Measurements from ENCODE around the gene LYST. TPM values are rescaled to one million over a fixed set of nuclear protein-coding genes. Genes with fewer than 3 reads are reported as not detected.

Gene LYST
- polyA plus RNA-seq, 1 donor from 2014 or later = 23.4 TPM

DNA sequence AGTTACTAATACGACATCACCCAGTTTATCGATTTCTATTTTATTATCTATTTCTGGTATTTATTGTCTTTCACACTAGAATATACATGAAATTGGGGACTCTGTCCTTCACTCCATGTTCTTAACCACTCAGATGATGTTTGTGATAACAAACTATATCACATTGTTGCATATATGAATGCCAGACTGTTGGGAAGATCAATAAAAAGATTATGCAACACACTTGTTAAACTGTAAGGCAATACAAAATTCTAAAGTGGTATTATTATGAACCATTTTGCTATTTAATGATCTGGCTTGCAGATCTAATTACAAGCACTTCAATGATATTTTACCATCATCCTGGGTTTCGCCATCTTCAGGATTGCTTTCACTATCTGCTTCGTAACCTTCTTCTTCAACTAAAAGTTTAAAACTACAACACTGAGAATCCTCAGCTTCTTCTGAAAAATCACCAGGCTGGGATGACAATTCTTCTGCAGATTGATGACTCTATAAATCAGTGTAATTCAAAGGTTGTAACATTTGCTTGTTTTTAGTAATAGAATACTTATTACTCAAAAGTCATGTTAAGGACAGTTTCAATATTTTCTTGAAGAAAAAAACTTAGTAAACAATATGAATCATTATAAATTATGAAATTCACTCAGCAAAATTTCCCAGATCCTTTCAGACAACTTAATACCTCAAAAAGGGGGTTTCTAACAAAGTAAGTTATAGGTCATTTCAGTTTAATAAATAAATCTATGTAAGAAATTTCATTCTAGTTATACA, 63.9 kb downstream of the LYST start:
- Histone ChIP-seq H3K9me3 (ENCODE audit: low read length) (no peaks in the 10 kb centered on the region), H3F3A (ENCODE audit: insufficient read depth, low read length, poor library complexity, severe bottlenecking) (no peaks in the 10 kb centered on the region), H4K20me1 (ENCODE audit: insufficient read depth) (no peaks in the 10 kb centered on the region), H3K79me2 (replicated peaks; ENCODE audit: insufficient read depth, low read length) (no peaks in the 10 kb centered on the region), H3K9me2 (ENCODE audit: insufficient read depth, low read length) (no peaks in the 10 kb centered on the region), H3K36me3 (ENCODE audit: insufficient read depth, low read length) (no peaks in the 10 kb centered on the region), H3K4me3 (ENCODE audit: low read length) (no peak overlapping the region), H3K27me3 (ENCODE audit: insufficient read depth, low read depth, low read length) (no peaks in the 10 kb centered on the region), H3K9ac (ENCODE audit: low read length) (no peak overlapping the region), H3K4me2 (ENCODE audit: low read length) (no peak overlapping the region), H2AFZ (ENCODE audit: low read depth, low read length) (no peak overlapping the region), H3K27ac (ENCODE audit: low read length) (no peak overlapping the region)
- TF ChIP-seq, protein P1, sequence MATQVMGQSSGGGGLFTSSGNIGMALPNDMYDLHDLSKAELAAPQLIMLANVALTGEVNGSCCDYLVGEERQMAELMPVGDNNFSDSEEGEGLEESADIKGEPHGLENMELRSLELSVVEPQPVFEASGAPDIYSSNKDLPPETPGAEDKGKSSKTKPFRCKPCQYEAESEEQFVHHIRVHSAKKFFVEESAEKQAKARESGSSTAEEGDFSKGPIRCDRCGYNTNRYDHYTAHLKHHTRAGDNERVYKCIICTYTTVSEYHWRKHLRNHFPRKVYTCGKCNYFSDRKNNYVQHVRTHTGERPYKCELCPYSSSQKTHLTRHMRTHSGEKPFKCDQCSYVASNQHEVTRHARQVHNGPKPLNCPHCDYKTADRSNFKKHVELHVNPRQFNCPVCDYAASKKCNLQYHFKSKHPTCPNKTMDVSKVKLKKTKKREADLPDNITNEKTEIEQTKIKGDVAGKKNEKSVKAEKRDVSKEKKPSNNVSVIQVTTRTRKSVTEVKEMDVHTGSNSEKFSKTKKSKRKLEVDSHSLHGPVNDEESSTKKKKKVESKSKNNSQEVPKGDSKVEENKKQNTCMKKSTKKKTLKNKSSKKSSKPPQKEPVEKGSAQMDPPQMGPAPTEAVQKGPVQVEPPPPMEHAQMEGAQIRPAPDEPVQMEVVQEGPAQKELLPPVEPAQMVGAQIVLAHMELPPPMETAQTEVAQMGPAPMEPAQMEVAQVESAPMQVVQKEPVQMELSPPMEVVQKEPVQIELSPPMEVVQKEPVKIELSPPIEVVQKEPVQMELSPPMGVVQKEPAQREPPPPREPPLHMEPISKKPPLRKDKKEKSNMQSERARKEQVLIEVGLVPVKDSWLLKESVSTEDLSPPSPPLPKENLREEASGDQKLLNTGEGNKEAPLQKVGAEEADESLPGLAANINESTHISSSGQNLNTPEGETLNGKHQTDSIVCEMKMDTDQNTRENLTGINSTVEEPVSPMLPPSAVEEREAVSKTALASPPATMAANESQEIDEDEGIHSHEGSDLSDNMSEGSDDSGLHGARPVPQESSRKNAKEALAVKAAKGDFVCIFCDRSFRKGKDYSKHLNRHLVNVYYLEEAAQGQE (IDR thresholded peaks at IDR 0.05; ENCODE audit: borderline replicate concordance) = no peak
- TF ChIP-seq EZH2 (IDR thresholded peaks at IDR 0.05; ENCODE audit: borderline replicate concordance, insufficient read depth, low read length, poor library complexity, severe bottlenecking) (no peak), POLR2AphosphoS5 (IDR thresholded peaks at IDR 0.05) (no peak), RAD21 (conservative IDR thresholded peaks at IDR 0.05) (no peak), MXI1 (conservative IDR thresholded peaks at IDR 0.05; ENCODE audit: poor library complexity, severe bottlenecking) (no peak), EP300 (conservative IDR thresholded peaks at IDR 0.05; ENCODE audit: poor library complexity, severe bottlenecking) (no peak)
- TF ChIP-seq, protein P2, sequence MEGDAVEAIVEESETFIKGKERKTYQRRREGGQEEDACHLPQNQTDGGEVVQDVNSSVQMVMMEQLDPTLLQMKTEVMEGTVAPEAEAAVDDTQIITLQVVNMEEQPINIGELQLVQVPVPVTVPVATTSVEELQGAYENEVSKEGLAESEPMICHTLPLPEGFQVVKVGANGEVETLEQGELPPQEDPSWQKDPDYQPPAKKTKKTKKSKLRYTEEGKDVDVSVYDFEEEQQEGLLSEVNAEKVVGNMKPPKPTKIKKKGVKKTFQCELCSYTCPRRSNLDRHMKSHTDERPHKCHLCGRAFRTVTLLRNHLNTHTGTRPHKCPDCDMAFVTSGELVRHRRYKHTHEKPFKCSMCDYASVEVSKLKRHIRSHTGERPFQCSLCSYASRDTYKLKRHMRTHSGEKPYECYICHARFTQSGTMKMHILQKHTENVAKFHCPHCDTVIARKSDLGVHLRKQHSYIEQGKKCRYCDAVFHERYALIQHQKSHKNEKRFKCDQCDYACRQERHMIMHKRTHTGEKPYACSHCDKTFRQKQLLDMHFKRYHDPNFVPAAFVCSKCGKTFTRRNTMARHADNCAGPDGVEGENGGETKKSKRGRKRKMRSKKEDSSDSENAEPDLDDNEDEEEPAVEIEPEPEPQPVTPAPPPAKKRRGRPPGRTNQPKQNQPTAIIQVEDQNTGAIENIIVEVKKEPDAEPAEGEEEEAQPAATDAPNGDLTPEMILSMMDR (IDR thresholded peaks at IDR 0.05; ENCODE audit: poor library complexity, severe bottlenecking) = no peak

GRCh38 chr1:235799264-235799663, 67.4 kb downstream of the LYST start:
- no peaks in the 10 kb centered on the region for H3K27me3 ChIP-seq (ENCODE audit: insufficient read depth, low read depth, low read length)
- H3K4me3 ChIP-seq (ENCODE audit: low read length) = no peak overlapping the region
- no peaks in the 10 kb centered on the region for H3F3A ChIP-seq (ENCODE audit: insufficient read depth, low read length, poor library complexity, severe bottlenecking)
- H3K36me3 ChIP-seq (ENCODE audit: insufficient read depth, low read length) = no peaks in the 10 kb centered on the region
- H3K79me2 ChIP-seq (replicated peaks; ENCODE audit: insufficient read depth, low read length) = no peaks in the 10 kb centered on the region
- TF ChIP-seq TAF1 (IDR thresholded peaks at IDR 0.05; ENCODE audit: low read depth) (no peak), POLR2AphosphoS5 (IDR thresholded peaks at IDR 0.05) (no peak), RAD21 (conservative IDR thresholded peaks at IDR 0.05) (no peak), EP300 (conservative IDR thresholded peaks at IDR 0.05; ENCODE audit: poor library complexity, severe bottlenecking) (no peak), EZH2 (IDR thresholded peaks at IDR 0.05; ENCODE audit: borderline replicate concordance, insufficient read depth, low read length, poor library complexity, severe bottlenecking) (no peak)
- TF ChIP-seq, protein P2 (IDR thresholded peaks at IDR 0.05; ENCODE audit: poor library complexity, severe bottlenecking) = no peak
- TF ChIP-seq, protein P1 (IDR thresholded peaks at IDR 0.05; ENCODE audit: borderline replicate concordance) = no peak
- H3K4me2 ChIP-seq (ENCODE audit: low read length) = no peak overlapping the region
- no peak overlapping the region for H2AFZ ChIP-seq (ENCODE audit: low read depth, low read length)
- H3K9me2 ChIP-seq (ENCODE audit: insufficient read depth, low read length) = no peaks in the 10 kb centered on the region
- no peaks in the 10 kb centered on the region for H4K20me1 ChIP-seq (ENCODE audit: insufficient read depth)
- H3K9me3 ChIP-seq (ENCODE audit: low read length) = no peaks in the 10 kb centered on the region
- H3K9ac ChIP-seq (ENCODE audit: low read length) = no peak overlapping the region
- H3K27ac ChIP-seq (ENCODE audit: low read length) = no peak overlapping the region

Data from neural cell (in vitro differentiated cells).